Small intestine (tissue), 7 donors: Measurements from ENCODE around the gene AOC2. TPM values are rescaled to one million over a fixed set of nuclear protein-coding genes. Genes with fewer than 3 reads are reported as not detected.
"Not testable (repeated sequence)": the region's sequence is repeated elsewhere in the genome, so short reads cannot be mapped to it uniquely, and the experiment has no call there.

Experiments
- DNase-seq, 2 donors: peaks; one replicate each; pipeline versions ENCODE4 v3.0.0 to v3.0.0-alpha.2; 2013
- FAIRE-seq: peaks from 2 replicates; lab custom pipeline; 2012; peaks lifted over from hg19 to GRCh38; lab: Jason Lieb, UNC
- H3K27ac ChIP-seq, 3 donors: one replicate each; pipeline ENCODE4 v1.5.1; 2013; ENCODE audit warnings: low read length in 2 of 3, mild to moderate bottlenecking in 2 of 3, control low read depth in 1 of 3, inconsistent platforms in 1 of 3, low read depth in 1 of 3, moderate library complexity in 1 of 3
- H3K27me3 ChIP-seq, 3 donors: one replicate each; pipeline ENCODE4 v1.6.1; 2013; ENCODE audit warnings: low read length in 3 of 3, inconsistent platforms in 1 of 3; ENCODE audit not compliant: control insufficient read depth in 3 of 3, insufficient read depth in 3 of 3
- H3K36me3 ChIP-seq, 3 donors: one replicate each; pipeline ENCODE4 v1.6.1; 2013; ENCODE audit warnings: low read length in 3 of 3, inconsistent platforms in 1 of 3, low read depth in 1 of 3, mild to moderate bottlenecking in 1 of 3, moderate library complexity in 1 of 3; ENCODE audit not compliant: control insufficient read depth in 3 of 3, insufficient read depth in 2 of 3
- H3K4me1 ChIP-seq, 3 donors: one replicate each; pipeline ENCODE4 v1.6.1; 2013; ENCODE audit warnings: low read length in 2 of 3, inconsistent platforms in 1 of 3, low read depth in 1 of 3, mild to moderate bottlenecking in 1 of 3, moderate library complexity in 1 of 3; ENCODE audit not compliant: control insufficient read depth in 3 of 3, insufficient read depth in 2 of 3
- H3K4me3 ChIP-seq, 3 donors: one replicate each; pipeline ENCODE4 v1.5.1; 2013; ENCODE audit warnings: low read length in 3 of 3, control low read depth in 1 of 3, inconsistent platforms in 1 of 3, low read depth in 1 of 3, mild to moderate bottlenecking in 1 of 3, moderate library complexity in 1 of 3
- H3K9me3 ChIP-seq, 2 donors: one replicate each; pipeline ENCODE4 v1.6.1; 2013; ENCODE audit warnings: low read depth in 1 of 2, low read length in 1 of 2; ENCODE audit not compliant: control insufficient read depth in 2 of 2, insufficient read depth in 1 of 2
- WGBS, 3 donors: extraction: QIAGEN DNeasy Blood & Tissue Kit; methylation state at CpG; one replicate each; pipeline ENCODE4 v1.1.7; 2013; 5-methylcytosine and 5-hydroxymethylcytosine counted together
- polyA plus RNA-seq, 4 donors: library from polyadenylated mRNA; stranded (reverse) in 3 of 4; unstranded in 1 of 4; fragments of 200-250 nt in 3 of 4; fragments of 120-200 nt in 1 of 4; gene quantifications; one replicate each; pipeline versions ENCODE4 v1.2.1 to v1.2.3, GENCODE V29; 2013
- donor health status: healthy with polysubstance abuse.
- donor health status: control.
- donor health status: control.
- donor health status: Bipolar disorder and iron deficiency.
- donor health status: healthy.

Gene AOC2
- polyA plus RNA-seq, 4 donors = 0.54 to 1.3 (median 0.89) TPM

- H3K4me1 ChIP-seq = peaks cover 0 to 23% (median 6%) of the 10 kb centered on the region in 3 donors
- peaks cover 0 to 8% (median 0%) of the 10 kb centered on the region in 3 donors for H3K27me3 ChIP-seq
- 56 to 74% (median 70%) methylated on average over 11 to 15 of the region's 15 CpGs for WGBS, 3 donors
- H3K4me3 ChIP-seq = no peak overlapping the region
- DNase-seq = peak in 1 of 2 donors; percentile 45
- no peak overlapping the region for H3K27ac ChIP-seq
- no peak for FAIRE-seq
- peaks cover 0 to 6% (median 0%) of the 10 kb centered on the region in 3 donors for H3K36me3 ChIP-seq
- no peaks in the 10 kb centered on the region for H3K9me3 ChIP-seq
Measured at GRCh38 chr17:42853968-42854790, 9.8 kb downstream of the AOC2 start.

GRCh38 chr17:42855048-42855596 is 10.7 kb downstream of the AOC2 start:
- no peak for DNase-seq
- Histone ChIP-seq H3K27ac (no peak overlapping the region), H3K9me3 (no peaks in the 10 kb centered on the region), H3K4me3 (no peak overlapping the region), H3K4me1 (peaks cover 0 to 18% (median 0%) of the 10 kb centered on the region in 3 donors), H3K36me3 (peaks cover 0 to 6% (median 0%) of the 10 kb centered on the region in 3 donors), H3K27me3 (no peaks in the 10 kb centered on the region)
- WGBS, 3 donors = 73 to 81% (median 77%) methylated on average over 8 of the region's 8 CpGs
- FAIRE-seq = no peak

- H3K4me1 ChIP-seq = peaks cover 0 to 16% (median 0%) of the 10 kb centered on the region in 3 donors
- not testable (repeated sequence) for H3K27me3 ChIP-seq, H3K27ac ChIP-seq, H3K36me3 ChIP-seq, H3K4me3 ChIP-seq, H3K9me3 ChIP-seq, FAIRE-seq, DNase-seq
- WGBS, 3 donors = 83 to 91% (median 88%) methylated on average over 6 to 7 of the region's 8 CpGs
Measured at GRCh38 chr17:42856093-42856492, 11.7 kb downstream of the AOC2 start.

GRCh38 chr17:42856516-42856915 is 12.1 kb downstream of the AOC2 start:
- WGBS, 3 donors = 78 to 90% (median 87%) methylated on average over 5 to 6 of the region's 8 CpGs
- not testable (repeated sequence) for H3K4me3 ChIP-seq, H3K36me3 ChIP-seq, H3K27me3 ChIP-seq, H3K27ac ChIP-seq, H3K9me3 ChIP-seq, FAIRE-seq, DNase-seq
- H3K4me1 ChIP-seq = peaks cover 0 to 16% (median 0%) of the 10 kb centered on the region in 3 donors

GRCh38 chr17:42857389-42857788 is 13.0 kb downstream of the AOC2 start:
- Histone ChIP-seq H3K9me3 (no peaks in the 10 kb centered on the region), H3K27ac (no peak overlapping the region), H3K4me3 (no peak overlapping the region), H3K4me1 (peaks cover 0 to 16% (median 0%) of the 10 kb centered on the region in 3 donors), H3K27me3 (no peaks in the 10 kb centered on the region), H3K36me3 (peaks cover 0 to 6% (median 0%) of the 10 kb centered on the region in 3 donors)
- FAIRE-seq = no peak
- DNase-seq = no peak
- 88 to 100% (median 89%) methylated on average over 1 of the region's 1 CpG for WGBS, 3 donors

- no peak for FAIRE-seq
- no peak for DNase-seq
- Histone ChIP-seq H3K9me3 (peaks cover 0 to 3% of the 10 kb centered on the region in 2 donors), H3K4me1 (peaks cover 0 to 12% (median 3%) of the 10 kb centered on the region in 3 donors), H3K4me3 (no peak overlapping the region), H3K36me3 (no peaks in the 10 kb centered on the region), H3K27ac (no peak overlapping the region), H3K27me3 (no peaks in the 10 kb centered on the region)
- 62 to 70% (median 69%) methylated on average over 7 of the region's 7 CpGs for WGBS, 3 donors
Measured at GRCh38 chr17:42865638-42866094, 21.3 kb downstream of the AOC2 start.

- no peak for FAIRE-seq
- WGBS, 3 donors = 68 to 87% (median 85%) methylated on average over 4 of the region's 4 CpGs
- H3K36me3 ChIP-seq = no peaks in the 10 kb centered on the region
- no peak overlapping the region for H3K27ac ChIP-seq
- H3K4me3 ChIP-seq = no peak overlapping the region
- peaks cover 0 to 12% (median 3%) of the 10 kb centered on the region in 3 donors for H3K4me1 ChIP-seq
- peaks cover 0 to 8% of the 10 kb centered on the region in 2 donors for H3K9me3 ChIP-seq
- H3K27me3 ChIP-seq = no peaks in the 10 kb centered on the region
- no peak for DNase-seq
Measured at GRCh38 chr17:42866216-42866615, 21.8 kb downstream of the AOC2 start.

GRCh38 chr17:42866631-42867575 is 22.5 kb downstream of the AOC2 start:
- DNase-seq = peak; percentile 27 to 73
- Histone ChIP-seq H3K27ac (no peak overlapping the region), H3K4me3 (no peak overlapping the region), H3K9me3 (peaks cover 0 to 15% of the 10 kb centered on the region in 2 donors), H3K4me1 (peaks cover under 1 to 13% (median 3%) of the 10 kb centered on the region in 3 donors), H3K36me3 (no peaks in the 10 kb centered on the region), H3K27me3 (no peaks in the 10 kb centered on the region)
- no peak for FAIRE-seq
- WGBS, 3 donors = 11 to 50% (median 30%) methylated on average over 8 to 12 of the region's 12 CpGs
